Measurements from ENCODE around the gene P2RX5.
"Not testable (repeated sequence)": the region's sequence is repeated elsewhere in the genome, so short reads cannot be mapped to it uniquely, and the experiment has no call there.

Gene P2RX5

DNA sequence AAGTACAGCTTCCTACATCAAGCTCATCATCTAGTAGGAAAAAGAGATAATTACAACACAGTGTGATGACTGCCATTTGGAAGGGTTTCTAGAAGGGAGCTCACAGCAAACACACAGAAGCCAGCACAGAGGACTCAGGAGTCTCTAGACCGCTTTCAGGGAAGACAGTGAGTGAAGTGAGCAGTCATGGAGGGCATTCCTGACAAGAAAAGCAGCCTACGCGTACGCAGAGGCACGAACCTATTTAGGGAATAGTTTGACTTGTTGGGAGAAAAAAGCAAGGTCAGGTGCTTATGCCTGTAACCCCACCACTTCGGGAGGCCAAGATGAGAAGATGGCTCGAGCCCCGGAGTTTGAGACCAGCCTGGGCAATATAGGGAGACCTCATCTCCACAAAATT, 19.3 kb upstream of the P2RX5 start:
- 87 to 91% methylated on average over 8 of the region's 8 CpGs for WGBS, 2 experiments
- no peak overlapping the region for H3K27ac ChIP-seq (ENCODE audit: insufficient read depth, low read depth, low read length, poor library complexity, severe bottlenecking)
- peaks cover 21% of the 10 kb centered on the region for H3K36me3 ChIP-seq (ENCODE audit: control insufficient read depth, insufficient read depth, low read length)
- H3K9me3 ChIP-seq (ENCODE audit: control insufficient read depth, low read length), result no peaks in the 10 kb centered on the region
- H3K4me1 ChIP-seq (ENCODE audit: control insufficient read depth, insufficient read depth, low read length), result no peaks in the 10 kb centered on the region
- no peak overlapping the region for H3K4me3 ChIP-seq (ENCODE audit: insufficient read depth, low read depth, low read length)
- H3K27me3 ChIP-seq (ENCODE audit: control insufficient read depth, insufficient read depth, low read length, poor library complexity, severe bottlenecking), result no peaks in the 10 kb centered on the region

- Histone ChIP-seq H3K36me3 (ENCODE audit: control insufficient read depth, insufficient read depth, low read length) (peaks cover 13% of the 10 kb centered on the region), H3K4me3 (ENCODE audit: insufficient read depth, low read depth, low read length) (no peak overlapping the region)
- 86 to 89% methylated on average over 13 of the region's 13 CpGs for WGBS, 2 experiments
Observed at GRCh38 chr17:3712811-3713463, 17.0 kb upstream of the P2RX5 start.

DNA sequence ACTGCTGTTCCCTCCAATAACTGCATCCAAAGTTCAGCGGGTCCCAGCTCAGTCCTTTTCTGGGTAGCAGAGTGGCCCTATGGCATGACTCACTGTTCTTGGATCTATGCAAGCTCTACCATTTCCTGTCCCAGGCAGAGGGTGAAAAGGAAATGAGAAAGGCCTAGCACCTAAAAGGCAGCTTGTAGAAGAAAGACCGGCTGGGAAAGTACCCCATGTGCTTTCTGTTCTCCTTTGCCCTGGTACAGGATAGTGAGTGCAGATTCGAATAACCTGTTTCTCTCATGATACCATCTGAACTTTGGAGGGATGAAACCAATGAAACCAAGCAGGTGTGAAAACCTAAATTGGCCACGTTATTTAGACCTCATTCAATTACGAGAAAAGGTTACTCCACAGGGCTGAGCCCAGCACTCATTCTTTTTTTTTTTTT, 15.0 kb upstream of the P2RX5 start:
- Histone ChIP-seq H3K27me3 (ENCODE audit: control insufficient read depth, insufficient read depth, low read length, poor library complexity, severe bottlenecking) (no peaks in the 10 kb centered on the region), H3K4me1 (ENCODE audit: control insufficient read depth, insufficient read depth, low read length) (no peaks in the 10 kb centered on the region), H3K9me3 (ENCODE audit: control insufficient read depth, low read length) (no peaks in the 10 kb centered on the region), H3K27ac (ENCODE audit: insufficient read depth, low read depth, low read length, poor library complexity, severe bottlenecking) (no peak overlapping the region), H3K36me3 (ENCODE audit: control insufficient read depth, insufficient read depth, low read length) (peaks cover 8% of the 10 kb centered on the region), H3K4me3 (ENCODE audit: insufficient read depth, low read depth, low read length) (no peak overlapping the region)
- 85 to 86% methylated on average over 5 of the region's 5 CpGs for WGBS, 2 experiments

More at GRCh38 chr17:3712811-3713463, 17.0 kb upstream of the P2RX5 start:
- Histone ChIP-seq H3K27me3 (ENCODE audit: control insufficient read depth, insufficient read depth, low read length, poor library complexity, severe bottlenecking) (no peaks in the 10 kb centered on the region), H3K4me1 (ENCODE audit: control insufficient read depth, insufficient read depth, low read length) (no peaks in the 10 kb centered on the region), H3K9me3 (ENCODE audit: control insufficient read depth, low read length) (no peaks in the 10 kb centered on the region), H3K27ac (ENCODE audit: insufficient read depth, low read depth, low read length, poor library complexity, severe bottlenecking) (no peak overlapping the region)

DNA sequence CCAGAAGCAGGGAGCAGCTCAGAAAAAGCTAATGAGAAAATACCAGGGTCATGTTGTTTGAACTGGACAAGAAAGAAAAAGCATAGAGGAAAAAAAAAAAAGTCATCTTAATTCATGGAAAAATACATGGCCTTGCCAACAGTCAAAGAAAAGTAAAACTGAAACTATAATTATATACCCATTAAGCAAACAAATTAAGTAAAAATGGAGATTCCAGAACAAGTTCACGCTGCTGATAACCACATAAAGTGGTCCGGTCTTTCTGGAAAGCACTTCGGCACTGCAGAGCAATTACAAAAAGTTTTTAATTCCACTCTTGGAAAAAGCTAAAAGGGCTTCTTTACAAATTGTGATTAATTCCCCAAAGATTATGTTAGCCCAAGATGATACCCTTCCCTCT, 12.4 kb upstream of the P2RX5 start:
- no peak overlapping the region for H3K27ac ChIP-seq (ENCODE audit: insufficient read depth, low read depth, low read length, poor library complexity, severe bottlenecking)
- no peak overlapping the region for H3K4me3 ChIP-seq (ENCODE audit: insufficient read depth, low read depth, low read length)
- H3K27me3 ChIP-seq (ENCODE audit: control insufficient read depth, insufficient read depth, low read length, poor library complexity, severe bottlenecking), result no peaks in the 10 kb centered on the region
- 95 to 96% methylated on average over 3 of the region's 3 CpGs for whole genome bisulfite sequencing, 2 experiments
- H3K9me3 ChIP-seq (ENCODE audit: control insufficient read depth, low read length), result no peaks in the 10 kb centered on the region
- no peaks in the 10 kb centered on the region for H3K36me3 ChIP-seq (ENCODE audit: control insufficient read depth, insufficient read depth, low read length)
- H3K4me1 ChIP-seq (ENCODE audit: control insufficient read depth, insufficient read depth, low read length), result no peaks in the 10 kb centered on the region

DNA sequence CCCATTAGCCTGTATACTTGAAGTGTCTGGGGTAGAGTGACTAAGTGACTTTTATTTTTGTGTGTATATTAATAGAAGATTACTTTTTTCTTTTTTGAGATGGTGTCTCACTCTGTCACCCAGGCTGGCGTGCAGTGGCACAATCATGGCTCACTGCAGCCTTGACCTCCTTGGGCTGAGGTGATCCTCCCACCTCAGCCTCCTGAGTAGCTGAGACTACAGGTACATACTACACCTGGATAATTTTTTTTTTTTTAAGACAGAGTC, 9.7 kb upstream of the P2RX5 start:
- H3K27ac ChIP-seq (ENCODE audit: insufficient read depth, low read depth, low read length, poor library complexity, severe bottlenecking); H3K27me3 ChIP-seq (ENCODE audit: control insufficient read depth, insufficient read depth, low read length, poor library complexity, severe bottlenecking); H3K4me3 ChIP-seq (ENCODE audit: insufficient read depth, low read depth, low read length); H3K36me3 ChIP-seq (ENCODE audit: control insufficient read depth, insufficient read depth, low read length); H3K9me3 ChIP-seq (ENCODE audit: control insufficient read depth, low read length); H3K4me1 ChIP-seq (ENCODE audit: control insufficient read depth, insufficient read depth, low read length): not testable (repeated sequence)
- 92 to 100% methylated on average over 1 of the region's 1 CpG for WGBS, 2 experiments

GRCh38 chr17:3704931-3705717, 9.2 kb upstream of the P2RX5 start:
- Histone ChIP-seq H3K27me3 (ENCODE audit: control insufficient read depth, insufficient read depth, low read length, poor library complexity, severe bottlenecking) (no peaks in the 10 kb centered on the region), H3K9me3 (ENCODE audit: control insufficient read depth, low read length) (no peaks in the 10 kb centered on the region), H3K36me3 (ENCODE audit: control insufficient read depth, insufficient read depth, low read length) (no peaks in the 10 kb centered on the region), H3K4me3 (ENCODE audit: insufficient read depth, low read depth, low read length) (no peak overlapping the region), H3K27ac (ENCODE audit: insufficient read depth, low read depth, low read length, poor library complexity, severe bottlenecking) (no peak overlapping the region), H3K4me1 (ENCODE audit: control insufficient read depth, insufficient read depth, low read length) (no peaks in the 10 kb centered on the region)
- WGBS, 2 experiments, result 88 to 89% methylated on average over 20 of the region's 20 CpGs

DNA sequence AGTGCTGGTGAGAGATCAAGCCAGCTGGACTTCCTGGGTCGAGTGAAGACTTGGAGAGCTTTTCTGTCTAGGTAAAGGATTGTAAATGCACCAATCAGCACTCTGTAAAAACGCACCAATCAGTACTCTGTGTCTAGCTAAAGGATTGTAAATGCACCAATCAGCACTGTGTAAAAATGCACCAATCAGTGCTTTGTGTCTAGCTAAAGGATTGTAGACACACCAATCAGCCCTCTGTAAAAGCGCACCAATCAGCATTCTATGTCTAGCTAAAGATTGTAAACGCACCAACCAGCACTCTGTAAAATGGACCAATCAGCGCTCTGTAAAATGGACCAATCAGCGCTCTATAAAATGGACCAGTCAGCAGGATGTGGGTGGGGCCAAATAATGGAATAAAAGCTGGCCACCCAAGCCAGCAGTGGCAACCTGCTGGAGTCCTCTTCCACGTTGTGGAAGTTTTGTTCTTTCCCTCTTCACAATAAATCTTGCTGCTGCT, 6.1 kb upstream of the P2RX5 start:
- not testable (repeated sequence) for H3K36me3 ChIP-seq (ENCODE audit: control insufficient read depth, insufficient read depth, low read length); H3K4me1 ChIP-seq (ENCODE audit: control insufficient read depth, insufficient read depth, low read length); H3K27ac ChIP-seq (ENCODE audit: insufficient read depth, low read depth, low read length, poor library complexity, severe bottlenecking); H3K4me3 ChIP-seq (ENCODE audit: insufficient read depth, low read depth, low read length); H3K9me3 ChIP-seq (ENCODE audit: control insufficient read depth, low read length)
- 89 to 90% methylated on average over 7 of the region's 7 CpGs for WGBS, 2 experiments
- H3K27me3 ChIP-seq (ENCODE audit: control insufficient read depth, insufficient read depth, low read length, poor library complexity, severe bottlenecking), result peaks cover 15% of the 10 kb centered on the region

DNA sequence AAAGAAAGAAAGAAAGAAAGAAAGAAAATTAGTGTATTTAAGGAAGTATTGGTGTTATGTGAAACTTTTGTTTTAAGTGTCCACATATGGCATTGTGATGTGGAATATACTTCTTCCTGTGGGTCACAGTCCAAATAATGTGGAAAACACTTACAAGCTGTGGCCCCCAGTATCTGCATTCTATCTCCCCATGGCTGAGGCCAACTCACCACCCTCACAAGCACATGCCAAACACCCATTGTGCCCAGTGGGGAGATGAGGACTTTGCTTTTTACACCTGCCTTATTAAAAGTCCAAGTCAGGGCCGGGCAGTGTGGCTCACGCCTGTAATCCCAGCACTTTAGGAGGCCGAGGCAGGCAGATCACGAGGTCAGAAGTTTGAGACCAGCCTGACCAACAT, 4.0 kb upstream of the P2RX5 start:
- WGBS, 2 experiments, result 87 to 89% methylated on average over 4 of the region's 4 CpGs
- no peak overlapping the region for H3K4me3 ChIP-seq (ENCODE audit: insufficient read depth, low read depth, low read length)
- H3K27me3 ChIP-seq (ENCODE audit: control insufficient read depth, insufficient read depth, low read length, poor library complexity, severe bottlenecking), result peaks cover 37% of the 10 kb centered on the region
- H3K36me3 ChIP-seq (ENCODE audit: control insufficient read depth, insufficient read depth, low read length), result no peaks in the 10 kb centered on the region
- H3K27ac ChIP-seq (ENCODE audit: insufficient read depth, low read depth, low read length, poor library complexity, severe bottlenecking), result no peak overlapping the region
- H3K4me1 ChIP-seq (ENCODE audit: control insufficient read depth, insufficient read depth, low read length), result peaks cover 3% of the 10 kb centered on the region
- no peaks in the 10 kb centered on the region for H3K9me3 ChIP-seq (ENCODE audit: control insufficient read depth, low read length)

- no peaks in the 10 kb centered on the region for H3K9me3 ChIP-seq (ENCODE audit: control insufficient read depth, low read length)
- H3K27ac ChIP-seq (ENCODE audit: insufficient read depth, low read depth, low read length, poor library complexity, severe bottlenecking), result no peak overlapping the region
- H3K27me3 ChIP-seq (ENCODE audit: control insufficient read depth, insufficient read depth, low read length, poor library complexity, severe bottlenecking), result peaks cover 51% of the 10 kb centered on the region
- H3K4me3 ChIP-seq (ENCODE audit: insufficient read depth, low read depth, low read length), result no peak overlapping the region
- H3K4me1 ChIP-seq (ENCODE audit: control insufficient read depth, insufficient read depth, low read length), result peaks cover 3% of the 10 kb centered on the region
- no peaks in the 10 kb centered on the region for H3K36me3 ChIP-seq (ENCODE audit: control insufficient read depth, insufficient read depth, low read length)
- WGBS, 2 experiments, result 89% methylated on average over 4 of the region's 4 CpGs
Observed at GRCh38 chr17:3698139-3698538, 2.2 kb upstream of the P2RX5 start.

GRCh38 chr17:3697103-3697476, 1.1 kb upstream of the P2RX5 start:
- H3K36me3 ChIP-seq (ENCODE audit: control insufficient read depth, insufficient read depth, low read length), result no peaks in the 10 kb centered on the region
- H3K27ac ChIP-seq (ENCODE audit: insufficient read depth, low read depth, low read length, poor library complexity, severe bottlenecking), result no peak overlapping the region
- H3K4me1 ChIP-seq (ENCODE audit: control insufficient read depth, insufficient read depth, low read length), result peaks cover 3% of the 10 kb centered on the region
- H3K9me3 ChIP-seq (ENCODE audit: control insufficient read depth, low read length), result no peaks in the 10 kb centered on the region
- peaks cover 51% of the 10 kb centered on the region for H3K27me3 ChIP-seq (ENCODE audit: control insufficient read depth, insufficient read depth, low read length, poor library complexity, severe bottlenecking)
- 66 to 71% methylated on average over 12 of the region's 12 CpGs for WGBS, 2 experiments
- no peak overlapping the region for H3K4me3 ChIP-seq (ENCODE audit: insufficient read depth, low read depth, low read length)

All from ectodermal cell (in vitro differentiated cells).